HUES48 (cell line): ENCODE data around the gene ARHGEF40.

Source experiments
- H3K27ac ChIP-seq: one replicate; pipeline ENCODE4 v1.7.0; 2013; ENCODE audit warnings: low read depth, low read length, inconsistent platforms
- H3K27me3 ChIP-seq: 2 replicates; pipeline ENCODE4 v1.6.1; 2013; ENCODE audit warnings: mild to moderate bottlenecking, low read length; ENCODE audit not compliant: control insufficient read depth, insufficient read depth
- H3K36me3 ChIP-seq: 2 replicates; pipeline ENCODE4 v1.6.1; 2013; ENCODE audit warnings: low read length; ENCODE audit not compliant: control insufficient read depth, insufficient read depth
- H3K4me1 ChIP-seq: 2 replicates; pipeline ENCODE4 v1.6.1; 2013; ENCODE audit warnings: mild to moderate bottlenecking, low read length; ENCODE audit not compliant: control insufficient read depth, insufficient read depth
- H3K4me3 ChIP-seq: 2 replicates; pipeline ENCODE4 v1.5.1; 2013; ENCODE audit warnings: mild to moderate bottlenecking, low read depth, low read length
- H3K9ac ChIP-seq: 2 replicates; pipeline ENCODE4 v1.6.1; 2013; ENCODE audit warnings: mild to moderate bottlenecking, low read depth, low read length, moderate library complexity
- H3K9me3 ChIP-seq: 2 replicates; pipeline ENCODE4 v1.6.1; 2013; ENCODE audit warnings: low read length; ENCODE audit not compliant: control insufficient read depth, insufficient read depth

Gene ARHGEF40

GRCh38 chr14:21063479-21063878 lies 6.6 kb upstream of the ARHGEF40 start:
- Histone ChIP-seq H3K4me1 (peaks cover 11% of the 10 kb centered on the region), H3K36me3 (no peaks in the 10 kb centered on the region), H3K27ac (no peak overlapping the region), H3K4me3 (no peak overlapping the region), H3K9me3 (no peaks in the 10 kb centered on the region), H3K9ac (no peak overlapping the region), H3K27me3 (peaks cover 15% of the 10 kb centered on the region)

GRCh38 chr14:21066882-21067502 lies 3.1 kb upstream of the ARHGEF40 start:
- H3K9ac ChIP-seq: no peak overlapping the region
- peaks cover 14% of the 10 kb centered on the region for H3K4me1 ChIP-seq
- H3K36me3 ChIP-seq: no peaks in the 10 kb centered on the region
- no peaks in the 10 kb centered on the region for H3K9me3 ChIP-seq
- no peak overlapping the region for H3K4me3 ChIP-seq
- H3K27me3 ChIP-seq: peaks cover 20% of the 10 kb centered on the region
- no peak overlapping the region for H3K27ac ChIP-seq

GRCh38 chr14:21068521-21069387 lies 1.4 kb upstream of the ARHGEF40 start:
- Histone ChIP-seq H3K9ac (0 out of 2 replicates have a peak overlapping the region, but pooled peaks have one; percentile 50), H3K4me1 (peaks cover 14% of the 10 kb centered on the region), H3K36me3 (peaks cover 12% of the 10 kb centered on the region), H3K9me3 (no peaks in the 10 kb centered on the region), H3K27ac (peak overlapping the region; percentile 97), H3K27me3 (peaks cover 20% of the 10 kb centered on the region), H3K4me3 (peak overlapping the region; percentile 91)

GRCh38 chr14:21069388-21070082 lies 569 bp upstream of the ARHGEF40 start:
- peaks cover 12% of the 10 kb centered on the region for H3K4me1 ChIP-seq
- peak overlapping the region; percentile 91 for H3K4me3 ChIP-seq
- H3K27ac ChIP-seq: peak overlapping the region; percentile 97

GRCh38 chr14:21070610-21071224 lies 613 bp downstream of the ARHGEF40 start:
- peak overlapping the region; percentile 91 for H3K4me3 ChIP-seq
- peak overlapping the region; percentile 45; the same call in 1 of the 2 replicates for H3K9ac ChIP-seq
- peaks cover 12% of the 10 kb centered on the region for H3K4me1 ChIP-seq
- H3K36me3 ChIP-seq: peaks cover 31% of the 10 kb centered on the region
- peak overlapping the region; percentile 97 for H3K27ac ChIP-seq
- no peaks in the 10 kb centered on the region for H3K9me3 ChIP-seq
- peaks cover 20% of the 10 kb centered on the region for H3K27me3 ChIP-seq

More at GRCh38 chr14:21069388-21070082, 569 bp upstream of the ARHGEF40 start:
- H3K9ac ChIP-seq: peak overlapping the region; percentile 50
- peaks cover 20% of the 10 kb centered on the region for H3K36me3 ChIP-seq
- no peaks in the 10 kb centered on the region for H3K9me3 ChIP-seq
- H3K27me3 ChIP-seq: peaks cover 20% of the 10 kb centered on the region

GRCh38 chr14:21071225-21072030 lies 1.3 kb downstream of the ARHGEF40 start:
- H3K9me3 ChIP-seq: no peaks in the 10 kb centered on the region
- peak overlapping the region; percentile 39 for H3K9ac ChIP-seq
- peaks cover 12% of the 10 kb centered on the region for H3K4me1 ChIP-seq
- H3K27ac ChIP-seq: peak overlapping the region; percentile 97
- peak overlapping the region; percentile 91 for H3K4me3 ChIP-seq
- H3K36me3 ChIP-seq: peaks cover 38% of the 10 kb centered on the region
- H3K27me3 ChIP-seq: peaks cover 20% of the 10 kb centered on the region

- H3K4me1 ChIP-seq: peaks cover 12% of the 10 kb centered on the region
- H3K27ac ChIP-seq: peak overlapping the region; percentile 97
Observed at GRCh38 chr14:21072031-21072473, 1.9 kb downstream of the ARHGEF40 start.

GRCh38 chr14:21072781-21073339 lies 2.8 kb downstream of the ARHGEF40 start:
- Histone ChIP-seq H3K9me3 (no peaks in the 10 kb centered on the region), H3K36me3 (peaks cover 52% of the 10 kb centered on the region), H3K4me3 (no peak overlapping the region), H3K9ac (no peak overlapping the region), H3K4me1 (peaks cover 12% of the 10 kb centered on the region), H3K27me3 (peaks cover 9% of the 10 kb centered on the region; the same call in 1 of the 2 replicates), H3K27ac (no peak overlapping the region)

More at GRCh38 chr14:21072031-21072473, 1.9 kb downstream of the ARHGEF40 start:
- no peaks in the 10 kb centered on the region for H3K9me3 ChIP-seq
- peaks cover 14% of the 10 kb centered on the region for H3K27me3 ChIP-seq
- peak overlapping the region; percentile 15 for H3K9ac ChIP-seq
- H3K4me3 ChIP-seq: peak overlapping the region; percentile 91
- peaks cover 44% of the 10 kb centered on the region for H3K36me3 ChIP-seq

- Histone ChIP-seq H3K4me3 (no peak overlapping the region), H3K36me3 (peaks cover 63% of the 10 kb centered on the region), H3K27ac (no peak overlapping the region), H3K27me3 (0 out of 2 replicates have a peak, but pooled peaks cover under 1% of the 10 kb centered on the region), H3K4me1 (peaks cover 10% of the 10 kb centered on the region), H3K9ac (no peak overlapping the region), H3K9me3 (no peaks in the 10 kb centered on the region)
Observed at GRCh38 chr14:21073921-21074320, 3.8 kb downstream of the ARHGEF40 start.
